HEK293 (cell line): Measurements from ENCODE around the gene CTNNBL1.
A peak's percentile ranks its signal among the peaks of the same experiment; 100 is the strongest.

Experiments
- CTCF ChIA-PET: fragments of 350-600 bp; formaldehyde crosslinking; extraction: SDS; loops from one replicate; lab custom pipeline; 2021; ENCODE audit warnings: antibody characterized with exemption; lab: Yijun Ruan, JAX
- POLR2A ChIA-PET: fragments of 300-600 bp; formaldehyde crosslinking; extraction: SDS; loops from one replicate; lab custom pipeline; 2020; ENCODE audit warnings: antibody characterized with exemption, inconsistent platforms; lab: Yijun Ruan, JAX
- H3K27ac ChIP-seq: fragments of 200-500 bp; sonication (Bioruptor generic); 2 replicates; pipeline ENCODE4 v1.5.1; 2014; ENCODE audit warnings: low read depth, low read length, control low read depth, inconsistent platforms; ENCODE audit errors: extremely low read depth
- H3K36me3 ChIP-seq, 2 experiments: fragments of 200-500 bp in 1 of 2; sonication (Bioruptor generic) in 1 of 2; 1 replicate in 1 of 2; 2 replicates in 1 of 2; pipeline ENCODE4 v1.5.1; 2014 to 2017; ENCODE audit warnings: inconsistent platforms in 2 of 2, low read length in 2 of 2; ENCODE audit not compliant: control insufficient read depth in 2 of 2, insufficient read depth in 1 of 2
- H3K4me1 ChIP-seq: fragments of 200-500 bp; sonication (Bioruptor generic); 2 replicates; pipeline ENCODE4 v1.5.1; 2014; ENCODE audit warnings: mild to moderate bottlenecking, low read length, inconsistent platforms; ENCODE audit not compliant: control insufficient read depth, insufficient read depth
- H3K4me3 ChIP-seq: 2 replicates; pipeline ENCODE4 v1.5.1; 2011; ENCODE audit warnings: low read depth, mild to moderate bottlenecking, control low read depth, low read length, moderate library complexity
- H3K9me3 ChIP-seq: fragments of 200-500 bp; sonication (Bioruptor generic); 2 replicates; pipeline ENCODE4 v1.5.1; 2014; ENCODE audit warnings: low read depth, low read length, inconsistent platforms; ENCODE audit not compliant: control insufficient read depth, insufficient read depth
- KLF1 ChIP-seq: fragments of 450-650 bp; formaldehyde crosslinking; IDR thresholded peaks from 2 replicates; pipeline ENCODE4 v1.5.1; 2016; ENCODE audit warnings: missing biosample characterization, missing genetic modification characterization
- PRDM1 ChIP-seq: fragments of 450-650 bp; formaldehyde crosslinking; IDR thresholded peaks from 2 replicates; pipeline ENCODE4; 2016; ENCODE audit warnings: missing biosample characterization, missing genetic modification characterization
- PRDM10 ChIP-seq: fragments of 450-650 bp; formaldehyde crosslinking; IDR thresholded peaks from 2 replicates; pipeline ENCODE4 v1.5.1; 2016; ENCODE audit warnings: missing biosample characterization, missing genetic modification characterization
- SCRT2 ChIP-seq: fragments of 450-650 bp; formaldehyde crosslinking; IDR thresholded peaks from 2 replicates; pipeline ENCODE4 v1.5.1; 2016; ENCODE audit warnings: missing biosample characterization, missing genetic modification characterization
- ZBTB48 ChIP-seq: fragments of 450-650 bp; formaldehyde crosslinking; IDR thresholded peaks from 2 replicates; pipeline ENCODE4 v1.5.1; 2016; ENCODE audit warnings: missing biosample characterization, missing genetic modification characterization
- ZIC2 ChIP-seq: fragments of 450-650 bp; formaldehyde crosslinking; IDR thresholded peaks from 2 replicates; pipeline ENCODE4 v1.5.1; 2016; ENCODE audit warnings: missing biosample characterization, missing genetic modification characterization
- ZNF133 ChIP-seq: fragments of 450-650 bp; formaldehyde crosslinking; IDR thresholded peaks from 2 replicates; pipeline ENCODE4 v1.5.1; 2016; ENCODE audit warnings: missing biosample characterization, missing genetic modification characterization
- ZNF146 ChIP-seq: fragments of 450-650 bp; formaldehyde crosslinking; IDR thresholded peaks from 2 replicates; pipeline ENCODE4 v1.5.1; 2016; ENCODE audit warnings: missing biosample characterization, missing genetic modification characterization
- ZNF2 ChIP-seq: fragments of 450-650 bp; formaldehyde crosslinking; IDR thresholded peaks from 2 replicates; pipeline ENCODE4 v1.5.1; 2016; ENCODE audit warnings: missing biosample characterization, missing genetic modification characterization
- ZNF202 ChIP-seq: fragments of 450-650 bp; formaldehyde crosslinking; IDR thresholded peaks from 2 replicates; pipeline ENCODE4 v1.5.1; 2016; ENCODE audit warnings: missing biosample characterization, missing genetic modification characterization, borderline replicate concordance
- ZNF311 ChIP-seq: fragments of 450-650 bp; formaldehyde crosslinking; IDR thresholded peaks from 2 replicates; pipeline ENCODE4 v1.5.1; 2017; ENCODE audit warnings: missing biosample characterization, missing genetic modification characterization, borderline replicate concordance
- ZNF366 ChIP-seq: fragments of 450-650 bp; formaldehyde crosslinking; conservative IDR thresholded peaks from 2 replicates; pipeline ENCODE4 v1.5.1; 2016; ENCODE audit warnings: missing biosample characterization, missing genetic modification characterization
- ZNF416 ChIP-seq: fragments of 450-650 bp; formaldehyde crosslinking; IDR thresholded peaks from 2 replicates; pipeline ENCODE4 v1.5.1; 2016; ENCODE audit warnings: missing biosample characterization, missing genetic modification characterization
- ZNF433 ChIP-seq: fragments of 450-650 bp; formaldehyde crosslinking; IDR thresholded peaks from 2 replicates; pipeline ENCODE4 v1.5.1; 2016; ENCODE audit warnings: missing biosample characterization, missing genetic modification characterization, low read depth
- ZNF48 ChIP-seq: fragments of 450-650 bp; formaldehyde crosslinking; IDR thresholded peaks from 2 replicates; pipeline ENCODE4 v1.5.1; 2016; ENCODE audit warnings: missing biosample characterization, missing genetic modification characterization
- ZNF488 ChIP-seq: fragments of 450-650 bp; formaldehyde crosslinking; IDR thresholded peaks from 2 replicates; pipeline ENCODE4 v1.5.1; 2016; ENCODE audit warnings: missing biosample characterization, missing genetic modification characterization
- ZNF521 ChIP-seq: fragments of 450-650 bp; formaldehyde crosslinking; IDR thresholded peaks from 2 replicates; pipeline ENCODE4 v1.5.1; 2017; ENCODE audit warnings: missing biosample characterization, mild to moderate bottlenecking, missing genetic modification characterization
- ZNF600 ChIP-seq: fragments of 450-650 bp; formaldehyde crosslinking; IDR thresholded peaks from 2 replicates; pipeline ENCODE4 v1.5.1; 2016; ENCODE audit warnings: missing biosample characterization, missing genetic modification characterization
- ZNF626 ChIP-seq: fragments of 450-650 bp; sonication (Bioruptor Pico); formaldehyde crosslinking; IDR thresholded peaks from 2 replicates; pipeline ENCODE4 v1.5.1; 2018; ENCODE audit warnings: missing biosample characterization, missing genetic modification characterization, inconsistent platforms
- ZNF670 ChIP-seq: fragments of 450-650 bp; formaldehyde crosslinking; IDR thresholded peaks from 2 replicates; pipeline ENCODE4 v1.5.1; 2016; ENCODE audit warnings: missing biosample characterization, missing genetic modification characterization, low read depth
- ZNF692 ChIP-seq: fragments of 450-650 bp; formaldehyde crosslinking; IDR thresholded peaks from 2 replicates; pipeline ENCODE4 v1.5.1; 2016; ENCODE audit warnings: missing biosample characterization, missing genetic modification characterization
- ZNF707 ChIP-seq: fragments of 450-650 bp; formaldehyde crosslinking; IDR thresholded peaks from 2 replicates; pipeline ENCODE4 v1.5.1; 2016; ENCODE audit warnings: missing biosample characterization, missing genetic modification characterization

CTNNBL1 gene

GRCh38 chr20:37692459-37693166 is 1.2 kb upstream of the CTNNBL1 start:
- Histone ChIP-seq H3K9me3 (no peaks in the 10 kb centered on the region), H3K4me1 (no peaks in the 10 kb centered on the region), H3K27ac (no peak overlapping the region), H3K4me3 (no peak overlapping the region), H3K36me3 (peaks cover 0 to 3% of the 10 kb centered on the region in 2 experiments; a peak in 2 of 3 replicates)
- POLR2A ChIA-PET: interaction anchor here (0.6 kb wide), 1 partner anchor 89 kb away, joined by 5 read pairs; no protein-coding TSS in a partner anchor
- no peak for TF ChIP-seq ZNF433
- TF ChIP-seq KLF1: peak; percentile 57; the same call in 1 of the 2 replicates
- peak; percentile 91 for TF ChIP-seq ZNF133 (tag by site-specific recombination)
- CTCF ChIA-PET: no interaction called here

GRCh38 chr20:37693242-37693634 is 592 bp upstream of the CTNNBL1 start:
- TF ChIP-seq PRDM1 (tag by site-specific recombination): peak; percentile 67; the same call in 1 of the 2 replicates
- no peak for TF ChIP-seq ZNF670 (tag by site-specific recombination)
- TF ChIP-seq, all 188 proteins: peak for 1
- H3K4me3 ChIP-seq: peak overlapping the region; percentile 37
- ChIA-PET CTCF (no interaction called here), POLR2A (interaction anchor here (1.0 kb wide), 1 partner anchor 11 kb away, joined by 5 read pairs; no protein-coding TSS in a partner anchor)
- H3K27ac ChIP-seq: no peak overlapping the region
- H3K9me3 ChIP-seq: no peaks in the 10 kb centered on the region
- H3K36me3 ChIP-seq: peaks cover 0 to 3% of the 10 kb centered on the region in 2 experiments; a peak in 2 of 3 replicates
- H3K4me1 ChIP-seq: no peaks in the 10 kb centered on the region

- H3K9me3 ChIP-seq: no peaks in the 10 kb centered on the region
- ChIA-PET POLR2A (no interaction called here), CTCF (no interaction called here)
Measured at GRCh38 chr20:37695684-37696342, 2.0 kb downstream of the CTNNBL1 start.

GRCh38 chr20:37697314-37697713 is 3.5 kb downstream of the CTNNBL1 start:
- H3K9me3 ChIP-seq: no peaks in the 10 kb centered on the region
- no peak overlapping the region for H3K27ac ChIP-seq
- H3K4me3 ChIP-seq: no peak overlapping the region
- ChIA-PET CTCF (interaction anchor here (0.7 kb wide), 1 partner anchor 21 kb away, joined by 4 read pairs; no protein-coding TSS in a partner anchor), POLR2A (no interaction called here)
- H3K36me3 ChIP-seq: peaks cover 0 to 3% of the 10 kb centered on the region in 2 experiments; a peak in 2 of 3 replicates
- no peaks in the 10 kb centered on the region; the same call in 1 of the 2 replicates for H3K4me1 ChIP-seq
- TF ChIP-seq SCRT2 (tag by site-specific recombination): no peak
- no peak for TF ChIP-seq ZNF48 (tag by site-specific recombination)
- TF ChIP-seq ZNF626: no peak
- no peak for TF ChIP-seq ZNF416 (tag by site-specific recombination)
- TF ChIP-seq ZNF202 (tag by site-specific recombination): no peak
- TF ChIP-seq ZNF146: no peak
- no peak for TF ChIP-seq ZIC2 (tag by site-specific recombination)
- no peak for TF ChIP-seq ZNF488
- TF ChIP-seq ZBTB48 (tag by site-specific recombination): no peak
- no peak for TF ChIP-seq PRDM10 (tag by site-specific recombination)
- TF ChIP-seq ZNF2 (tag by site-specific recombination): no peak
- TF ChIP-seq ZNF707 (tag by site-specific recombination): no peak
- no peak for TF ChIP-seq ZNF692 (tag by site-specific recombination)
- no peak for TF ChIP-seq ZNF366 (tag by site-specific recombination)
- no peak for TF ChIP-seq ZNF311 (tag by site-specific recombination)
- no peak for TF ChIP-seq ZNF600 (tag by site-specific recombination)

More at GRCh38 chr20:37695684-37696342, 2.0 kb downstream of the CTNNBL1 start:
- TF ChIP-seq KLF1 (no peak), ZNF521 (tag by site-specific recombination) (no peak)
- Histone ChIP-seq H3K36me3 (peaks cover 0 to 3% of the 10 kb centered on the region in 2 experiments; a peak in 2 of 3 replicates), H3K4me3 (no peak overlapping the region), H3K27ac (no peak overlapping the region), H3K4me1 (no peaks in the 10 kb centered on the region; the same call in 1 of the 2 replicates)
